DND-41 (cell line): ENCODE data around the gene GPM6B.

Experiments used
- ATAC-seq: fragments of 200-7000 bp; cut with Tn5 transposase; 3 replicates; pipeline ENCODE4 v1.9.1; 2021; ENCODE audit warnings: low read depth; ENCODE audit not compliant: insufficient read depth
- DNase-seq: peaks from one replicate; pipeline ENCODE4 v3.0.0-alpha.2; 2020
- H2AFZ ChIP-seq: 2 replicates; pipeline ENCODE4 v1.6.0; 2012; ENCODE audit warnings: low read depth, low read length
- H3K27ac ChIP-seq: 2 replicates; pipeline ENCODE4 v1.5.1; 2012; ENCODE audit warnings: low read length, inconsistent platforms
- H3K27me3 ChIP-seq: fragments of 200-600 bp; sonication (generic); 2 replicates; pipeline ENCODE4 v1.6.0; 2012; ENCODE audit warnings: low read length, mild to moderate bottlenecking, inconsistent platforms; ENCODE audit not compliant: insufficient read depth, poor library complexity
- H3K36me3 ChIP-seq: 2 replicates; pipeline ENCODE4 v1.5.1; 2012; ENCODE audit warnings: low read length, inconsistent platforms; ENCODE audit not compliant: insufficient read depth
- H3K4me1 ChIP-seq: 2 replicates; pipeline ENCODE4 v1.5.1; 2012; ENCODE audit warnings: mild to moderate bottlenecking, low read length; ENCODE audit not compliant: insufficient read depth
- H3K4me2 ChIP-seq: 2 replicates; pipeline ENCODE4 v1.6.0; 2012; ENCODE audit warnings: mild to moderate bottlenecking, moderate library complexity, low read length, inconsistent platforms; ENCODE audit not compliant: insufficient read depth
- H3K4me3 ChIP-seq, 2 experiments: fragments of 200-600 bp in 1 of 2; shearing (Covaris generic) in 1 of 2; 2 replicates each; pipeline ENCODE4 v1.5.1; 2012 to 2016; ENCODE audit warnings: inconsistent platforms in 2 of 2, low read length in 2 of 2, mild to moderate bottlenecking in 2 of 2, low read depth in 1 of 2, moderate library complexity in 1 of 2
- H3K79me2 ChIP-seq: 2 replicates; pipeline ENCODE4 v1.6.0; 2012; ENCODE audit warnings: low read length, inconsistent platforms; ENCODE audit not compliant: insufficient read depth
- H3K9ac ChIP-seq: 2 replicates; pipeline ENCODE4 v1.6.0; 2012; ENCODE audit warnings: low read depth, mild to moderate bottlenecking, inconsistent platforms, low read length, moderate library complexity
- H3K9me3 ChIP-seq: 2 replicates; pipeline ENCODE4 v1.5.1; 2012; ENCODE audit warnings: low read length, moderate library complexity, mild to moderate bottlenecking, inconsistent platforms; ENCODE audit not compliant: insufficient read depth, severe bottlenecking
- H4K20me1 ChIP-seq: 2 replicates; pipeline ENCODE4 v1.6.0; 2012; ENCODE audit warnings: low read length; ENCODE audit not compliant: insufficient read depth
- EZH2 ChIP-seq: IDR thresholded peaks from 3 replicates; pipeline ENCODE4 v1.6.1; 2012; ENCODE audit warnings: borderline replicate concordance, low read depth, mild to moderate bottlenecking, moderate library complexity, low read length, inconsistent platforms; ENCODE audit not compliant: severe bottlenecking
- TF ChIP-seq, protein P1 (sequence below): IDR thresholded peaks from 2 replicates; pipeline ENCODE4 v1.5.1; 2012; ENCODE audit warnings: borderline replicate concordance, low read length, moderate library complexity, mild to moderate bottlenecking; ENCODE audit not compliant: poor library complexity, severe bottlenecking; ENCODE audit errors: extremely low read depth

Gene GPM6B

DNA sequence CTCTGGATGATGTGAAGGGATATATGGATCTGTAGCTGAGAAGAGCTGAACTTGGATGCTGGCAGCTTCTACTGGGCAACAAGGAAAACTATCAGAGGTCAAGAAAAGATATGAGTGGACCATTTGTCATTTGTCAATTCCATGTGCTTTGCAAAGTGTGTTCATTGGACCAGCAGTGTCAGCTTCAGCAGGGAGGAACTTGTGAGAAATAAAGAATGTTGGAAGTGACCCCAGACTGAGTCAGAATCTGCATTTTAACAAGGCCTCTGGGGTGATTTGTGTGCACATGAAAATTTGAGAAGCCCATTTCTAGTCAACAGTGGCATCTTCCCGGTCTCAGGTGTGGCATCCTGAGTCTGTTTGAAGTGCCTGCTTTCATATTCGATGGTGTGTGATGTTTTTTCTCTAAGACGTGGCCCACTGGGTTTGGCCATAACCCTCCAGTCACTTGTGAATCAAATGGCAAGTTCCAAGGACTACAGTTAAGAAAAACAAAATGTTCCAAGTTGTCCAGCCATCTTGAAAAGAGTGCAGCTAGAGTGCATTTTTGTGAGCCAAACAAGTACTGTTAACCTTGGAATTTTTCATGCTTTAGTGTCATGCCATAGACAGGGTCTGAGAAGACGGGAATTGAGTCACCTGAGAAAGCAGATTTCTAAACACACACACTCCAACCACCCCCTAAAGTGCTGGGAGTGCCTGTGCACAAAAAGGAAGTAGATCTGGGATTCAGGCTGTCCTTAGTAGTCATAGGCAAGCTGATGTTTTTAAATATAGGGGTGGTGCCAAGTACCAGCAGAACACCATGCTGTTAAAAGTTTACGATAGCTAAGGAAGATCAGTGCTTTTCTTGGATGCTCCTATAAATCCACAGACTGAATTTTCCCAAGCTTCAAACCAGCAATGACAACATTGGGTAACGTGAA, 26.4 kb downstream of the GPM6B start:
- Histone ChIP-seq H2AFZ (no peak overlapping the region), H3K36me3 (no peaks in the 10 kb centered on the region), H3K4me3 (no peak overlapping the region), H3K79me2 (no peaks in the 10 kb centered on the region), H3K9ac (no peak overlapping the region), H3K9me3 (no peaks in the 10 kb centered on the region), H4K20me1 (no peaks in the 10 kb centered on the region), H3K27me3 (no peaks in the 10 kb centered on the region), H3K4me1 (no peaks in the 10 kb centered on the region), H3K4me2 (no peak overlapping the region), H3K27ac (no peak overlapping the region)
- ATAC-seq (no peak), DNase-seq (no peak)
- no peak for TF ChIP-seq EZH2
- TF ChIP-seq, protein P1, sequence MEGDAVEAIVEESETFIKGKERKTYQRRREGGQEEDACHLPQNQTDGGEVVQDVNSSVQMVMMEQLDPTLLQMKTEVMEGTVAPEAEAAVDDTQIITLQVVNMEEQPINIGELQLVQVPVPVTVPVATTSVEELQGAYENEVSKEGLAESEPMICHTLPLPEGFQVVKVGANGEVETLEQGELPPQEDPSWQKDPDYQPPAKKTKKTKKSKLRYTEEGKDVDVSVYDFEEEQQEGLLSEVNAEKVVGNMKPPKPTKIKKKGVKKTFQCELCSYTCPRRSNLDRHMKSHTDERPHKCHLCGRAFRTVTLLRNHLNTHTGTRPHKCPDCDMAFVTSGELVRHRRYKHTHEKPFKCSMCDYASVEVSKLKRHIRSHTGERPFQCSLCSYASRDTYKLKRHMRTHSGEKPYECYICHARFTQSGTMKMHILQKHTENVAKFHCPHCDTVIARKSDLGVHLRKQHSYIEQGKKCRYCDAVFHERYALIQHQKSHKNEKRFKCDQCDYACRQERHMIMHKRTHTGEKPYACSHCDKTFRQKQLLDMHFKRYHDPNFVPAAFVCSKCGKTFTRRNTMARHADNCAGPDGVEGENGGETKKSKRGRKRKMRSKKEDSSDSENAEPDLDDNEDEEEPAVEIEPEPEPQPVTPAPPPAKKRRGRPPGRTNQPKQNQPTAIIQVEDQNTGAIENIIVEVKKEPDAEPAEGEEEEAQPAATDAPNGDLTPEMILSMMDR: no peak

DNA sequence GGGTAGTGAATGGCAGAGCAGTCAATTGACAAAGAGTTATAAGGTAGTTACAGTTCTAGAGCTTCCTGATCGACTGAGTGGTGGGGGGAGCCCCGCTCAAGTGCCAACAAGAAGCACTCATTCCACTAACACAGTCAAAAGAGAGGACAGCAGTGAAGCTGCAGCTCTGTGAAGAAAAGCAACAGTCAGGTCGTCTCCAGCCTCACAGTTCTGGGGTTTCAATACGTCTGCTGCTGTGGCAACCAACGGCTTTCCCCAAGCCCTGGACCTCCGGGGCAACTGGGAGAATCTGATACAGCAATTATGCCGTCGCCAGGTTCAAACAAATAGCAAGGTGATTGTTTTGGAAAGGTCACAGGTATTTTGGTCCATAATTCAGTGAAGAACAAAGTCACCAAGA, 30.8 kb downstream of the GPM6B start:
- H3K4me2 ChIP-seq: no peak overlapping the region
- H3K36me3 ChIP-seq: no peaks in the 10 kb centered on the region
- no peak overlapping the region for H3K4me3 ChIP-seq
- TF ChIP-seq EZH2: no peak
- TF ChIP-seq, protein P1: no peak
- no peak overlapping the region for H3K9ac ChIP-seq
- no peaks in the 10 kb centered on the region for H3K27me3 ChIP-seq
- H3K9me3 ChIP-seq: no peaks in the 10 kb centered on the region
- H2AFZ ChIP-seq: no peak overlapping the region
- H4K20me1 ChIP-seq: no peaks in the 10 kb centered on the region
- no peaks in the 10 kb centered on the region for H3K4me1 ChIP-seq
- H3K79me2 ChIP-seq: no peaks in the 10 kb centered on the region
- no peak for DNase-seq
- ATAC-seq: no peak
- no peak overlapping the region for H3K27ac ChIP-seq

DNA sequence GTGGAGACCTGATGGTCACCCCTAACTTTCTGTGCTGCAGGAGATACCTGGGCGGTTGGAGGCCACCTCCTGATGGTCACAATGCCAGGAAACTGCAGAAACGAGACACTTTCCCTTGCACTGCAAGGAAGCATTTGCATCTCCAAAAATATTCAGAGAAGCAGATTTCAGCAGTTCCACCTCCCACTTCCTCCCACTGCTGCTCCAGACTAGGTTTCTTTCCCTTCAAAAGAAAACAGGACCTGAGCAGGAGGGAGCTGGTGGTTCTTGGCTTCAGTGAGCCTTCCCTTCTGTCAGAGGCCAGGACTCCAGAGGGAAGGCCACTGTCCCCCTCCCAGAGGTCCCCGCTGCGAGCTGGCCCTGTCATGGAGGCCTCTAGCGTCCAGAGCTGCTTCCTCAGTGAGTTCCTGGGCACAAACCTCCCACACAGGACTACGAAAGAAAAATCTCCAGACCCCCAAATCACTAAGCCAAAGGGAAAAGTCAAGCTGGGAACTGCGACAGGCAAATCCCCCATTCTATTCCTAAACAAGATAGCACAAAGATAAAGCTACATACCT, 35.9 kb downstream of the GPM6B start:
- H3K4me1 ChIP-seq: no peaks in the 10 kb centered on the region
- DNase-seq (no peak), ATAC-seq (no peak)
- TF ChIP-seq, protein P1: no peak
- TF ChIP-seq EZH2: no peak
- H3K79me2 ChIP-seq: no peaks in the 10 kb centered on the region
- no peak overlapping the region for H3K27ac ChIP-seq
- H3K4me3 ChIP-seq: no peak overlapping the region
- H3K36me3 ChIP-seq: peaks cover 3% of the 10 kb centered on the region; the same call in 1 of the 2 replicates
- no peaks in the 10 kb centered on the region for H3K9me3 ChIP-seq
- H3K4me2 ChIP-seq: no peak overlapping the region
- no peak overlapping the region for H2AFZ ChIP-seq
- H3K27me3 ChIP-seq: no peaks in the 10 kb centered on the region
- no peak overlapping the region for H3K9ac ChIP-seq
- no peaks in the 10 kb centered on the region for H4K20me1 ChIP-seq
